Measurements from ENCODE around the gene AFF4.

GRCh38 chr5:132907161-132907560, 56.3 kb downstream of the AFF4 start:
- no peak for TF ChIP-seq EZH2 (IDR thresholded peaks at IDR 0.05; ENCODE audit: insufficient read depth, poor library complexity, severe bottlenecking)
- TF ChIP-seq EZH2phosphoT487 (IDR thresholded peaks at IDR 0.05; ENCODE audit: insufficient read depth, low read depth): no peak

Measured in GM23248 (cell line).